Brain microvascular endothelial cell (primary cell): ENCODE data around the gene OSGIN1.

Experiments used
- DNase-seq: peaks from one replicate; pipeline ENCODE4 v3.0.0-alpha.2; 2020
- H3K27ac ChIP-seq: fragments of 250-450 bp; sonication (Bioruptor Pico); 2 replicates; pipeline ENCODE4 v1.5.1; 2020; ENCODE audit warnings: mild to moderate bottlenecking, moderate library complexity
- H3K27me3 ChIP-seq: fragments of 250-450 bp; sonication (Bioruptor Pico); replicated peaks from 2 replicates; pipeline ENCODE4 v1.5.1; 2020; ENCODE audit warnings: mild to moderate bottlenecking
- H3K36me3 ChIP-seq: fragments of 250-450 bp; sonication (Bioruptor Pico); replicated peaks from 2 replicates; pipeline ENCODE4 v1.5.1; 2020; ENCODE audit warnings: mild to moderate bottlenecking
- H3K4me3 ChIP-seq: 2 replicates; pipeline ENCODE4 v1.5.1; 2011; ENCODE audit warnings: low read depth, mild to moderate bottlenecking, control low read depth, low read length, moderate library complexity
- CTCF ChIP-seq: IDR thresholded peaks from 2 replicates; pipeline ENCODE4 v1.5.1; 2011; ENCODE audit warnings: low read depth, mild to moderate bottlenecking, moderate library complexity, low read length, control low read depth, inconsistent platforms; ENCODE audit errors: missing control alignments
- in situ Hi-C: cut with HindIII; loops from 2 replicates; pipeline ENCODE4 v1.10.0; 2017; ENCODE audit warnings: low sequenced_read_pairs, low pct_ligation_motif_present

The OSGIN1 gene

DNA sequence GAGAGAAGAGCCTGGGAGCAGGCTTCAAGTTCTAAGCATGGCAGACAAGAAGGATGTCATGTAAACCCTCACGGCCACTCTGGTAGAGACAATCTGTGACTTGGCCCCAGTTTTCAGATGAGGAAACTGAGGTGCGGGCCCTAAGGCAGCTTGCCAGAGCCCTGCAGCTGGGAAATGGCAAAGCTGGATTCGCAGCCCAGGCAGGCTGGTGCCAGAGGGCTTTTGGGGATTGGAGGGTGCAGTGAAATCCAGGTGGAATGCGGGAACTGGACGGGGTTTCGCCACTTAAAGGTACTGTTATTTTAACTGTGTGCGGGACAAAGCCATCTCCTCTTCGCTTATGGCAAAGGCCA is 477 bp upstream of the OSGIN1 start:
- Histone ChIP-seq H3K4me3 (peak overlapping the region; percentile 15), H3K36me3 (no peaks in the 10 kb centered on the region), H3K27me3 (no peaks in the 10 kb centered on the region), H3K27ac (peak overlapping the region; percentile 69)
- in situ Hi-C loops = no loop called here
- DNase-seq = no peak
- TF ChIP-seq CTCF = no peak

- Histone ChIP-seq H3K4me3 (peak overlapping the region; percentile 66), H3K27ac (peak overlapping the region; percentile 69), H3K27me3 (no peaks in the 10 kb centered on the region), H3K36me3 (no peaks in the 10 kb centered on the region)
- DNase-seq = peak; percentile 20
- TF ChIP-seq CTCF = peak; percentile 80
- in situ Hi-C loops = no loop called here
Observed at GRCh38 chr16:83953796-83954576, 946 bp downstream of the OSGIN1 start.

DNA sequence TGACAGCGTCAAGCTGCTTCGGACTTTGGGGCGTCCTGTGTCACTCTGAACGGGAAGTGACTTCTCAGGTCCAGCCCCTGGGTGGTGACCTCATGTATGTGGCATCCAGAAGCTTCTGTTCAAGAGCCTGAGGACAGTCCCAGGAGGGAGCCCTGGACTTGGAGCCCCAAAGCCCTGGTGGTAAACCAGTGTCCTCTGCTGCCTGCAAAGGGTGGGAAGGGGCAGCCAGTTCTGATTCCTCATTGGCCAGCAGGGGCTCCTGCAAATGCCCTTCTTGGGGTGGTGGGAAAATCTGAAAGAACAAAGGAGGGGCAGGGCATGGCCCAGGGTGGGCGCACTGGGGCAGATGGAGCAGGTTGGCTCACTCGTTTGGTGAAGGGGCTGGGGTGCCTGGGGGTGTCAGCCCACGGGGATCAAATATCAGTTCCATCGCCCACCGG is 1.6 kb downstream of the OSGIN1 start:
- H3K4me3 ChIP-seq = no peak overlapping the region
- no peak overlapping the region for H3K27ac ChIP-seq
- H3K36me3 ChIP-seq = peaks cover 3% of the 10 kb centered on the region
- in situ Hi-C loops = no loop called here
- no peaks in the 10 kb centered on the region for H3K27me3 ChIP-seq
- TF ChIP-seq CTCF = peak; percentile 22
- peak; percentile 64 for DNase-seq

GRCh38 chr16:83955218-83956130 is 2.4 kb downstream of the OSGIN1 start:
- Histone ChIP-seq H3K27me3 (no peaks in the 10 kb centered on the region), H3K36me3 (peaks cover 8% of the 10 kb centered on the region), H3K27ac (no peak overlapping the region), H3K4me3 (no peak overlapping the region)
- TF ChIP-seq CTCF = no peak
- in situ Hi-C loops = no loop called here
- DNase-seq = peak; percentile 55

GRCh38 chr16:83956336-83957289 is 3.6 kb downstream of the OSGIN1 start:
- peak; percentile 93 for TF ChIP-seq CTCF
- peak; percentile 62 for DNase-seq
- Histone ChIP-seq H3K27ac (no peak overlapping the region), H3K4me3 (no peak overlapping the region), H3K36me3 (peaks cover 15% of the 10 kb centered on the region), H3K27me3 (no peaks in the 10 kb centered on the region)
- in situ Hi-C loops = no loop called here
